VCaP (cell line): ENCODE measurements around the gene SLC6A6.
"Not testable (repeated sequence)": the region's sequence is repeated elsewhere in the genome, so short reads cannot be mapped to it uniquely, and the experiment has no call there.

Experiments used
- H3K27ac ChIP-seq: fragments of 450-650 bp; 2 replicates; pipeline ENCODE4 v1.5.1; 2017
- CTCF ChIP-seq: fragments of 450-650 bp; conservative IDR thresholded peaks from 2 replicates; pipeline ENCODE4 v1.5.1; 2017; ENCODE audit warnings: mild to moderate bottlenecking, moderate library complexity

The SLC6A6 gene

GRCh38 chr3:14512281-14512941 lies 110.0 kb downstream of the SLC6A6 start:
- no peak overlapping the region for H3K27ac ChIP-seq
- TF ChIP-seq CTCF, result no peak

GRCh38 chr3:14512942-14513327 lies 110.5 kb downstream of the SLC6A6 start:
- TF ChIP-seq CTCF, result no peak
- no peak overlapping the region for H3K27ac ChIP-seq

GRCh38 chr3:14513566-14514322 lies 111.3 kb downstream of the SLC6A6 start:
- no peak for TF ChIP-seq CTCF
- no peak overlapping the region for H3K27ac ChIP-seq

- no peak for TF ChIP-seq CTCF
- H3K27ac ChIP-seq, result no peak overlapping the region
Measured at GRCh38 chr3:14514323-14514720, 111.9 kb downstream of the SLC6A6 start.

- H3K27ac ChIP-seq, result not testable (repeated sequence)
Measured at GRCh38 chr3:14515526-14515925, 113.1 kb downstream of the SLC6A6 start.

GRCh38 chr3:14516738-14517345 lies 114.4 kb downstream of the SLC6A6 start:
- no peak overlapping the region for H3K27ac ChIP-seq
- no peak for TF ChIP-seq CTCF

- no peak overlapping the region for H3K27ac ChIP-seq
- TF ChIP-seq CTCF, result no peak
Measured at GRCh38 chr3:14517601-14518431, 115.4 kb downstream of the SLC6A6 start.
